ENCODE data around the gene FXYD5.
A peak's percentile ranks its signal among the peaks of the same experiment; 100 is the strongest.

FXYD5 gene

GRCh38 chr19:35211545-35212230 lies 57.2 kb downstream of the FXYD5 start:
- DNase-seq (ENCODE audit: low read depth in 2 of 3, low spot score in 2 of 3) = peak in 1 of 3 experiments; percentile 38

- DNase-seq (ENCODE audit: low read depth in 2 of 3, low spot score in 2 of 3) = no peak
Measured at GRCh38 chr19:35212241-35212640, 57.7 kb downstream of the FXYD5 start.

GRCh38 chr19:35213663-35214632 lies 59.4 kb downstream of the FXYD5 start:
- peak in 2 of 3 experiments; percentile 38 to 58 for DNase-seq (ENCODE audit: low read depth in 2 of 3, low spot score in 2 of 3)

GRCh38 chr19:35214766-35215422 lies 60.4 kb downstream of the FXYD5 start:
- no peak for DNase-seq (ENCODE audit: low read depth in 2 of 3, low spot score in 2 of 3)

- DNase-seq (ENCODE audit: low read depth in 2 of 3, low spot score in 2 of 3) = no peak
Measured at GRCh38 chr19:35216016-35216832, 61.7 kb downstream of the FXYD5 start.

GRCh38 chr19:35216833-35217648 lies 62.5 kb downstream of the FXYD5 start:
- DNase-seq (ENCODE audit: low read depth in 2 of 3, low spot score in 2 of 3) = no peak

GRCh38 chr19:35217649-35217990 lies 63.1 kb downstream of the FXYD5 start:
- DNase-seq (ENCODE audit: low read depth in 2 of 3, low spot score in 2 of 3) = no peak

- no peak for DNase-seq (ENCODE audit: low read depth in 2 of 3, low spot score in 2 of 3)
Measured at GRCh38 chr19:35219008-35219407, 64.5 kb downstream of the FXYD5 start.

All from activated CD8-positive, alpha-beta memory T cell treated with anti-CD3 and anti-CD28 coated beads for 48 hours (primary cell).